Measurements from ENCODE around the gene IL21R.
"Not testable (repeated sequence)": the region's sequence is repeated elsewhere in the genome, so short reads cannot be mapped to it uniquely, and the experiment has no call there.

Gene IL21R

GRCh38 chr16:27377666-27378485 lies 24.1 kb upstream of the IL21R start:
- no peak for DNase-seq

- DNase-seq: no peak
Observed at GRCh38 chr16:27378871-27379481, 23.0 kb upstream of the IL21R start.

GRCh38 chr16:27379919-27380318 lies 22.1 kb upstream of the IL21R start:
- DNase-seq: no peak

- no peak for DNase-seq
Observed at GRCh38 chr16:27381236-27381635, 20.7 kb upstream of the IL21R start.

- no peak for DNase-seq
Observed at GRCh38 chr16:27381974-27382855, 19.8 kb upstream of the IL21R start.

DNA sequence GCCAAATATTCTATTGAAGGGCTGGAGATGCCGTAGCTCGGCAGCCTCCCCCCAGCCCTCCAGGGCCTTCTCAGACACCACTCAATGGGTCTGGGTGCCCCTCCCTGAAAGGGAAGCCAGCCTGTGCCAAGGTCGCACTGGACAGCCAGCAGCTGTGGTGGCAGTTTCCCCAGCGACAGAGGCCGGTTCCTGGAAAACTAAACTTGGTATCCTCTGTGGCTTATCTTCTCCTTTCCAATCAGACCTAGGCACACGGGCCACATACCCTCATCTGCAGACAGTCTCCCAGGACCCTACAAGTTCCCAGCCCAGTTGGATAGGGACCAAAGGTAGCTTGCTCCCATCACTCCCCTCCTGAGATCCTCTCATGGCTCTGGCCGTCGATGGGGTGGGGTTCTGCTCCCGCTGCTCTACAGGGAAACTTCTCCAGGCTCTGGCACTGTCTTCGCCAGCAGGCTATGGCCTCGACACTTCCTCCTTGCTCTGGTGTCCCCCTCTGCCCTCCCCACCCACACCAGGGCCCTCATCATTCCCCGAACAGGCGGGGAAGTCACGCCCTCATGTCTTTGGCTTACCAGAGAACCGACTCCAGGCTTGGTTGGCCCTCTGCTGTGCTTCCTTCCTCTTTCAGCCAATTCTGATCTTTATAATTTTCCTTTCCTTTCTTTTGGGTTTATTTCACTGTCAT lies 18.3 kb upstream of the IL21R start:
- DNase-seq: no peak

- no peak for DNase-seq
Observed at GRCh38 chr16:27384425-27384824, 17.5 kb upstream of the IL21R start.

- DNase-seq: no peak
Observed at GRCh38 chr16:27385398-27385797, 16.6 kb upstream of the IL21R start.

DNA sequence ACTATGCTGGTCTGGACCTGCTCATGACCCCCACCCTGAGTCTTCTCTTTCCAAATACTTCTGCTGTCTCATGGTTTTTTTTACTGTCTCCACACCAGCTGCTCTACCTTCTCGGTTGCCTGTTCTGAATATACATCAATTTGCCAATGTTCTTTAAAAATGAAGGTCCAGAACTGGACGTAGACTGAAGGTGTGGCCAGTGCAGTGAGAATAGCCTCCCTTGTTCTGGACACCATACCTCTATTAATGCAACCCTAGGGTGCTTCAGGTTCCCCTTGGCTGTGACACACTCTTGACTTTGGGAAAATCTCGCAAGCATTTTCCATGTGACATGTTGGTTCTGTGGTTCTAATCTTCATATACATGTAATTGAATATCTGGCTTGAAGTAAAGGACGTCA lies 15.3 kb upstream of the IL21R start:
- DNase-seq: no peak

DNA sequence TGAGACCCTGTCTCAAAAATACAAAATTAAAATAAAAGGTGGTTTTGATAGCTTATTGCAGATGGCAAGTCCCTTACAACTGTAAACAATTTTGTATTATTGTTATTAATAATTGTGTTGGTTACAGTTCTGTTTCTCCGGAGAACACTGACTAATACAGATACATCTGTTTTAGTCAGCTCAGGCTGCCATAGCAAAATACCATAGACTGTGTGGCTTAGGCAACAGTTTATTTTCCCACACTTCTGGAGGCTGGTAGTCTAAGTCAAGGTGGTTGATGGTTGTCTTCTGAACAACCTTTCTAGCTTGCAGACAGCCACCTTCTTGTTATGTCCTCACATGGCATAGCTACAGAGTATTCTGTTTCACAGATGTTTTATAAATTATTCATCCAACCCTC lies 14.2 kb upstream of the IL21R start:
- no peak for DNase-seq

DNA sequence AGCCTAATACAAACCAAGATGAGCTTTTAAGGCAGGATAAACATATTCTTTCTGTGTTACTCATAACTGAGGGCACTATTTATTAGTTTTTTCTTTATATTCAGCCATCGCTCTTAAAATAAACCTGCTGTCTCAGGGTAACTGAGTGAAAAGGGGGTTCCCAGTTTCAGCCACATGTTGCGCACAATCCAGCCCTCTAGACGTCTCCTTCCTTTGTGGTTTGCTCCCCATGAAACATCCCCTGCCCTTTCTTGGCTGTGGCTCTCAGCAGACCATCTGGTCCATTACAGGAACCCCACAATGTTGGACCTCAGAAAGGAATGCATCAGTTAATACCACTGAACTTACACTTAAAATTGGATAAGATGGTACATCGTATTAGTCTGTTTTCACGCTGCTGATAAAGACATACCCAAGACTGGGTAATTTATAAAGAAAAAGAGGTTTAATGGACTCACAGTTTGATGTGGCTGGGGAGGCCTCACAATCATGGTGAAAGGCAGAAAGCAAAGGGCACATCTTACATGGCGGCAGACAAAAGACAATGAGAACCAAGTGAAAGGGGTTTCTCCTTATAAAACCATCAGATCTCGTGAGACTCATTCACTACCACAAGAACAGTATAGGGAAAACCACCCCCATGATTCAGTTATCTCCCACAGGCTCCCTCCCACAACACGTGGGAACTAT lies 12.6 kb upstream of the IL21R start:
- DNase-seq: no peak

DNA sequence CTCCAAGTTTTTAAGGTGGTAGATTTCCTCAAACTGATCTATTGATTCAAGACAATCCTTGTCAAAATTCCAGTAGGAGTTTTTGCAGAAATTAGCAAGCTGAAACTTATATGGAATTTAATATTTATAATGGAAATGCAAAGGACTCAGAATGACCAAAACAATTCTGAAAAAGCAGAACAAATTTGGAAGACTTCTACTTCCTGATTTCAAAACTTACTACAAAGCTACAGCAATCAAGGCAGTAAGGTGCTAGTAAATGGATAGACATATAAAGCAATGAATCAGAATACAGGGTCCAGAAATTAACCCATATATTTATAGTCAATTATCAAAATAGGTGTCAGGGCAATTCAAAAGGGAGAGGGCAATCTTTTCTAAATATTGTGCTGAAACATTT lies 11.8 kb upstream of the IL21R start:
- DNase-seq: no peak

DNA sequence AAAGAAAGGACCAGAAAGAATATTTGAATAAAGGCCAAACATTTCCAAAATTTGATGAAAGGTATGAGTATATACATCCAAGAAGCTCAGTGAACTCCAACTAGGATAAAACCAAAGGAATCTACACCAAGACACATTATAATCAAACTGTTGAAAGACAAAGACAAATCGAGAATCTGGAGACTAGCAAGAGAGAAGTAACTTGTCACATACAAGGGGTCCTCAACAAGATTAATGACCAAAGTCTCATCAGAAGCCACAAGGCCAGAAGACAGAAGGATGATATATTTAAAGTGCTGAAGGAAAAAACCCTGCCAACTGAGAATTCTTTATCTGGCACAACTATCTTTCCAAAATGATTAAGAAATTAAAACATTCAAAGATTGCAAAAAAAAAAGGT lies 9.3 kb upstream of the IL21R start:
- DNase-seq: no peak

- no peak for DNase-seq
Observed at GRCh38 chr16:27394516-27394915, 7.5 kb upstream of the IL21R start.

DNA sequence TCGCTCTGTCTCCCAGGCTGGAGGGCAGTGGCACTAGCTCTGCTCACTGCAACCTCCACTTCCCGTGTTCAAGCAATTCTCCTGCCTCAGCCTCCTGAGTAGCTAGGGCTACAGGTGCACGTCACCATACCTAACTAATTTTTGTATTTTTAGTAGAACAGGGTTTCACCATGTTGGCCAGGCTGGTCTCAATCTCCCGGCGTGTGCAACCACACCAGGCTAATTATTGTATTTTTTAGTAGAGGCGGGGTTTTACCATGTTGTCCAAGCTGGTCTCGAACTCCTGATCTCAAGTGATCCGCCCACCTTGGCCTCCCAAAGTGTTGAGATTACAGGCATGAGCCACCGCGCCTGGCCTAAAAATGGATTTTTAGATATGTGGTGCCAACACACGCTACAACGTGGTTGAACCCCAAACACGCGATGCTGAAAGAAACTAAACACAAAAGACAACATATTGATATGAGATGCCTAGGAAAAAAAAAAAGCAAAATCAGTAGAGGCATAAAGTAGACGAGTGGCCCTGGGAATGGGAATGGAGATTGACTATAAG lies 3.6 kb upstream of the IL21R start:
- not testable (repeated sequence) for DNase-seq

DNA sequence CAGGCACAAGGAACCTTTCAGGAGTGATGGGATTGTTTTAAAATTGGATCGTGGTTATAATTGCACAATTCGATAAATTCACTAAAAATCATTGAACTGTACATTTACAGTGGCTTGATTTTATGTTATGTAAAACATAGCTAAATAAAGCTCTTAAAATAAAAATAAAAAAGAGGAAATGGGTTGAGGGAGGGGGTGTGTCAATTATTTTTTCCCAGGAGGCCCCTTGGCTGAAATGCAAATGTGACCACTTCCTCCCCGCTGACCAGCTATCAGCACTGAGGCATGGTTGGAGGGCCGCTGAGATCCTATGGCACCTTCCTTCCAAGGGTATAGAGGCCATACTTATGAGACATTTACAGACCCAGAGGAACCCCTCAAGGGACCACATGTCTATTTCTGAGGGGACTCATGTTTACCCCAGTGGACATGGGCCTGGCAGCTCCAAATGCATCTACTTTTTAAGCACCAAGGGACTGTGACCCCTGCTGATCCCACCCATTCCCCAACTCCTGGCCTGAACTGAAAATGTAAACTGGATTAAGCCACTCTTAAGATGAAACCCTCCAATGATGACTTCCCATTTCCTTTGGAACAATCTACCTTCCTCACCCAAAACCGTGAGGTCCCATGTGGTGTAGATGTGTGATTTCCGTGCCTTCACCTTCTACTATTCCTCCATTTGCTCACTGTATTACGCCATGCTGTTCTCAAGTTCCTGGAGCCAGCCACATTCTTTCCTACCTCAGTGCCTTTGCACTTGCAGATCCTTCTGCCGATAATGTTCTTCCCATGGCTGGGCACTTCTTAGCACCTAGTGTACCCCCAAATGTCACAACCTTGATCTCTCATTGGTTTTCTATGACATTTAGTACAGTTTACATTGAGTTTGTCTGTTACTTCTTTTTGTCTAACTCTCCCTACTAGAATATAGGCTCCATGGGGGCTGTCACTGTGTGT lies 2.8 kb upstream of the IL21R start:
- no peak for DNase-seq

DNA sequence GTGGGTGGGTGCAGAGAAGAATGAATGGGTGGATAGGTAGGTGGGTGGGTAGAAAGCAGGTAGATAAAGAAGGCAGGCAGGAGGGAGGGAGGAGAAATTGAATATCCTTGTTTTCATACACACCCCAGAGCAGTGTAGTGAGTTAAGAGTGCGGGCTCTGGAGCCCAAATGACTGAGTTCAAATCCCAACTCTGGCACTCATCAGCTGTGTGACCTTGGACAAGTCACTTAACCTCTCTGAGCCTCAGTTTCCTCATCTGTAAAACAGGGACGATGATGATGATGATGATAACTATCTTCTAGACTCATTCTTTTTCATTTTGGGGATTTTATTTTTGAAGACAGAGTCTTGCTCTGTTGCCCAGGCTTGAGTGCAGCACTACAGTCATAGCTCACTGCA lies 2.0 kb upstream of the IL21R start:
- no peak for DNase-seq

GRCh38 chr16:27400751-27401620 lies 988 bp upstream of the IL21R start:
- DNase-seq: no peak

GRCh38 chr16:27402569-27402963 lies 592 bp downstream of the IL21R start:
- DNase-seq: no peak
